Stimulated activated CD8-positive, alpha-beta memory T cell treated with anti-CD3 and anti-CD28 coated beads, Interleukin-12 subunit alpha, Interleukin-12 subunit beta, amount 100 ng/mL, for 1 hour (primary cell): Measurements from ENCODE around the gene ZNF217.
"Not testable (repeated sequence)": the region's sequence is repeated elsewhere in the genome, so short reads cannot be mapped to it uniquely, and the experiment has no call there.

Experiments used
- DNase-seq: peaks from one replicate; pipeline ENCODE4 v3.0.0-alpha.2; 2020; ENCODE audit warnings: low read depth

ZNF217 gene

GRCh38 chr20:53622247-53623133 is 28.9 kb upstream of the ZNF217 start:
- no peak for DNase-seq

GRCh38 chr20:53621482-53622246 is 28.0 kb upstream of the ZNF217 start:
- DNase-seq: no peak

DNA sequence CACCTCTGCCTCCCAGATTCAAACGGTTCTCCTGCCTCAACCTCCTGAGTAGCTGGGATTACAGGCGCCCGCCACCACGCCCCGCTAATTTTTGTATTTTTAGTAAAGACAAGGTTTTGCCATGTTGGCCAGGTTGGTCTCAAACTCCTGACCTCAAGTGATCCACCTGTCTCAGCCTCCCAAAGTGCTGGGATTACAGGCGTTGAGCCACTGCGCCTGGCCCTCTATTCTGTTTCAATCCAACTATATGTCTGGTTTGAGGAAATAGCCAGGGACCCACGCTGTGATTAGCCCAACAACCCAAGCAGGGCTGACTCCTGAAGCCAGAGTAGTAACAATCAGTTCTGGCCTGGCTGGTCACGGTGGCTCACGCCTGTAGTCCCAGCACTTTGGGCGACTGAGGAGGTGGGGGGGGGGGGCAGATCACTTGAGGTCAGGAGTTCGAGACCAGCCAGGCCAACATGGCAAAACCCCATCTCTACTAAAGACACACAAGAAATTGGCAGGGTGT is 24.9 kb upstream of the ZNF217 start:
- DNase-seq: not testable (repeated sequence)

DNA sequence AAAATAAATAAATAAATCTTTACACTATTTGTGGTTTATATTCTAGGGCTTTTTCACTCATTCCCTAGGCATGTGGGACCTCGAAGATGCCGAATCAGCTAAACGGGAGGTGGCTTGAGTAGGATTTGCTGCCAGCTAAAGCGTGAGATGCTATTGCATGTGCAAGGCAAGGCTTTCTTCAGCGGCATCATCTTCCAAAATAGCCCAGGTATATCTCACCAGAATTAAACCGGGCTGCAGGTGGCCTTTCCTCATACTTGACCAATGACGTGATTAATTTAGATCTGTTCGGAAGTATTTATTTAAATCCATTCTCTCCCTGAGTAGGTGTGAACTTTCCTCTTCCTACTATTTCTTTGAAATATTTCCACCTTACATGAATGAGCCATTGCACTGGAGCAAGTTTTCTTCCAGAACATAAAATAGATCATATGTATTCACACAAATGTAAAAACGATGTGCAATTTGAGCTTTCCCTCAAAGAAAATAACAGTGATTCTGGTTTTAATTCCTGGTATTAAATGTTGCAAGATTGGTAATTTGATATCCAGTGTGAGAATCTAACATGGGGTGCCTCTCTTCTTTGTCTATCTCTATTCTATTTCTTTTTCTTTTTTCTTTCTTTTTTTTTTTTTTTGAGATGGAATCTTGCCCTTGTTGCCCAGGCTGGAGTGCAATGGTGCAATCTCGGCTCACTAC is 24.3 kb upstream of the ZNF217 start:
- no peak for DNase-seq

DNA sequence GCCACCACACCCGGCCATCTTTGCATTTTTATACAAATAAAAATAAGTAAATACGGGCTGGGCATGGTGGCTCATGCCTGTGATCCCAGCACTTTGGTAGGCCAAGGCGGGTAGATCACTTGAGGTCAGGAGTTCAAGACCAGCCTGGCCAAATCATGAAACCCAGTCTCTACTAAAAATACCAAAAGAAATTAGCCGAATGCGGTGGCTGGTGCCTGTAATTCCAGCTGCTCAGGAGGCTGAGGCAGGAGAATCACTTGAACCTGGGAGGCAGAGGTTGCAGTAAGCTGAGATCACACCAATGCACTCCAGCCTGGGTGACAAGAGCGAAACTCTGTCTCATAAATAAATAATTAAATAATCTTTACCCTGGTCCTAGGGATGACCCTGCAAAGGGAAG is 22.9 kb upstream of the ZNF217 start:
- DNase-seq: not testable (repeated sequence)

DNA sequence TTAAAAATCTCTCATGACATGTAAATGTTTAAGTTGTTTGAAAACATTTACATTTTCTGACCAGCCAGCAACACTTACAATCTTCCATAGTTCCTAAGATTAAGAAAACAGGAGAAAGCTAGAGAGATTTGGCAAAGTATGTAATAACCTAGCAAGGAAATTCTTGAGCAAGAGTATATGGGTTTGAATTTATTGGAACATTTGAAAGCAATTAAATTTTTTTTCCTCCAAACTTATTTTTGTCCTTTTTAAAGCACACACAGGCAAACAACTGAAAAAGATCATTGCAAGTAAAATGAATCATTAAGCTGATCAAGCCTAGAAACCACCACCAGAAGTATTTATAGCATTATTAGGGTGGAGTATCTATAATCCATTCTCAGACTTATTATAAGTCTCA is 20.1 kb upstream of the ZNF217 start:
- DNase-seq: no peak

- DNase-seq: not testable (repeated sequence)
Observed at GRCh38 chr20:53612289-53612688, 18.6 kb upstream of the ZNF217 start.

DNA sequence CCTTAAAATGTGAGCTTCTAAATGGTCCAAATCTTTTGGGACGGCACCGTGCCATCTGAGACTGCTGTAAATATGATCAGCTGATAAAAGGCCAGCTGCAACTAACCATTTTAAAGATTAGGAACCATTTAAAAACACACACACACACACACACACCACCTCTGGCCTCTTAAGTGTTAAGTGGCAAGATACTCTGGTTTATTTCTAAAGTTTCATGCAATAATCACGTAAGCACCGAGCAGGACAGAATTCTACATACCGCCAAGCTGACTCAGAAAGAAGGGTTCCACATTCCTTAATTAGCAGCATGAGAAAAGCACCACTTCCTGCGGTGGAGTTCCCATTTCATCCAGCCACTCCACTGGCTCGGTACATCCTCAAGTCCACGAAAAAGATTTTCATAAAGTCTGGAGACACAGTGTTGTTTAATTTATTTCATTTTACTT is 17.8 kb upstream of the ZNF217 start:
- no peak for DNase-seq

GRCh38 chr20:53609491-53610445 is 16.1 kb upstream of the ZNF217 start:
- peak; percentile 56 for DNase-seq

DNA sequence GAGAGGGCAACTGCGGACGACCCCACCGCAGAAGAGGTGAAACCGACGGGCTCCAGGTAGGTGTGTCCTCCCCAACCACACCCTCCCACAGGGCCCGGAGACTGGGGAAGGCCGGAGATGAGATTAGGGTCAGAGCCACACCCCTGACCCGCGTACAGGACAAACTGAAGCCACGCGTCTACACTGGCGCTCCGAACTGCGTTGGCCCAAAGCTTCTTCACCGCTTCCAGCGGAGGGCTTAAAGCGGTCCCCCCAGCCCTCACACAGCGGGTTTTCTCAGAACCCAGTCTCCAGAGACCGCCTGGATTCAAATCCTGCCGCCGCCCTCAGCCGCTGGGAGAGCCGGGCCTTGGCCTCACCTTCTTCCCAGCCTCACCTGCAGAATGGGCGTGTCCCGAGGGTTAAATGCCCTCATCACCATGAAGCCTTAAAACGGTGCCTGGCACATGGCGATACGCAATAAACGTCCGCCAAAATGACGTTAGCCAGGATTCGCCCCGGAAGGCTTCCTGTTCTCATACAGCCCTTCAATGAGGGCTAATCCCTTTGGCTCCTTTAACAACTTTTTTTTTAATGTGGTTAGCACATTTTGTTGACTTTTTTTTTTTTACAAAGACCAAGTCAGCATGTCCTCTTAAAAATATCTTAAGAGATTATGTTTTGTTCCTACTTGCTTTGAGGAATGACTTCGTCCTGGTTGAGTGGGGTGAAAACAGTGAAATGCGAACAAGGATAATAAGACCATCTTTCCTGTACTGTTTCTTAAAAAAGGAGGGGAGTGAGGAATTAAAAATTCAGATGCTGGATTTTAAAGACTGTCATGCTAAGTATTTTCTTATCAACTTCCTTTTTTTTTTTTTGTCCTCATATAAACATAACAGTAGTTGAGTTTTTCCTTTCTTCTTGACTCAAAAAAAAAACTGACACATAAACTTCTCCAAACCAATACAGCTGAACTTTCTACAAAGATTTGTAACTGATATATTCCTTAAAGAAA is 15.1 kb upstream of the ZNF217 start:
- DNase-seq: no peak

GRCh38 chr20:53608071-53608455 is 14.4 kb upstream of the ZNF217 start:
- DNase-seq: no peak

GRCh38 chr20:53606364-53606985 is 12.8 kb upstream of the ZNF217 start:
- no peak for DNase-seq

DNA sequence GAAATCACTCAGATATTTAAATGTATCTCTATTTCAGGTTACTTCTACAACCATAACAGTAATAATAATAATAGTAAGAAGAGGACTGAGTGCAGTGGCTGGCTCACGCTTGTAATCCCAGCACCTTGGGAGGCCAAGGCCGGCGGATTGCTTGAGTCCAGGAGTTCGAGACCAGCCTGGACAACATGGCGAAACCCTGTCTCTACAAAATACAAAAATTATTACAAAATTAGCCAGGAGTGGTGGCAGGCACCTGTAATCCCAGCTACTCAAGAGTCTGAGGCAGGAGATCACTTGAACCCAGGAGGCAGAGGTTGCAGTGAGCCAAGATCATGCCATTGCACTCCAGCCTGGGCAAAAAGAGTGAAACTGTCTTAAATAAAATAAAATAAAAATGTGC is 11.8 kb upstream of the ZNF217 start:
- not testable (repeated sequence) for DNase-seq

DNA sequence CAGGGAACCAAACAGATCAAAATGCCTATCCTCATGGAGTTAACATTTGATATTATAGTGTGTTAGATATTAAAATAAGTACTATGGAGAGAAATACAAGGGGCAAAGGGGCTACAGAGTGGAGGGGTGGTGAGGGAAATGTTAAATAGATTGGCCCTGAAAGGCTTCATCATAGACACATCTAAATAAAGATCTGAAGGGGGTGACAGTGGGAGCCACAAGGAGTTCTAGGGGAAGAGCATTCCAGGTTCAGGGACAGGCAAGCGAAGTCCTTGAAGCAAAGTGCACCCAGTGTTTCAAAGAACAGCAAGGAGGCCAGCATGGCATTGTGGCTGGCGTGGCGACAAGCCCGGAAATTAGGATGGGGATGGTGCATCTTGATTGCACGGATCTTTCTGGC is 11.2 kb upstream of the ZNF217 start:
- not testable (repeated sequence) for DNase-seq

- no peak for DNase-seq
Observed at GRCh38 chr20:53602661-53603060, 9.0 kb upstream of the ZNF217 start.

DNA sequence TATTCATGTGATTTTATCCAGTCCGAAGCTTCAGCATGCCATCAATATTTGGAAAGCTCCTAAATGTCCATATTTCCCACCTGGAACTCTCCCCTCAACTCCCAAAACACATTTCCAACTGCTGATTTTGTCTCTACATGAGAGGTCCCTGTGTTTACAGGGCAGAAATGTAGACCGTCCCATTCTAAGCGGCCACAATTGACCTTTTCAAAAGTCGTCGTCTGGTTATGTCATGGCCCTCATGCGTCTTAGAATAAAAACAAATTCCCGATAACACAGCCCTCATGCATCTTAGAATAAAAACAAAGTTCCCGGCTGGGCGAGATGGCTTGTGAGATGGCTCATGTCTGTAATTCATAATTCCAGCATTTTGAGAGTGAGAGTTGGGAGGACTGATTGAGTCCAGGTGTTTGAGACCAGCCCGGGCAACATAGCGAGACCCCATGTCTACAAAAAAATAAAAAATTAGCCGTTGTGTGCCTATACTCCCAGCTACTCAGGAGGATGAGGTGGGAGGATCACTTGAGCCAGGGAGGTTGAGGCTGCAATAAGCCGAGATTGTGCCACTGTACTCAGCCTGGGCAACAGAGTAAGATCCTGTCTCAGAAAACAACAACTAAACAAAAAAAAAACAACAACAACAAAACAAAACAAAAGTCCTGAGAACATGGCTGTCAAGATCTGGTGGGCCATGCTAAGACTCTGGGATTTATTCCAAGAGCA is 6.4 kb upstream of the ZNF217 start:
- DNase-seq: no peak

DNA sequence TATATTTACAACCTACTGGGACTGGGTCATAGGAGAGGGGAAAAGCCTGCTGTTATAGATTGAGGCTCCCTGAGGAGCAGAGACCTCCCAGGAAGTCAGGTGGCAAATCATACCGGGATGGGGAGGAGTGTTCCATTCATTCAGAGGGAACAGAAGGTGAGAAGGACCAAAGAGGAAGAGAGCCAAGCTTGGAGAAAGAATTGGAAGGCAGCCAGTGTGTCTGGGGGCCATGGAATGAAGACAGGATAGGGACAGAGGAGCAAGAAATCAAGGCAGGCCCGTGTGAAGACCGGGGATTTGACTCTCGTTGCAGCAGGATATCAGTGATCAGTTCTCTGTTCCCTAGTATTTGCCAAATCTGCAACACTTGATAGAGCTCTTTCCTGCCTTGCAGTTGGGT is 5.7 kb upstream of the ZNF217 start:
- no peak for DNase-seq

DNA sequence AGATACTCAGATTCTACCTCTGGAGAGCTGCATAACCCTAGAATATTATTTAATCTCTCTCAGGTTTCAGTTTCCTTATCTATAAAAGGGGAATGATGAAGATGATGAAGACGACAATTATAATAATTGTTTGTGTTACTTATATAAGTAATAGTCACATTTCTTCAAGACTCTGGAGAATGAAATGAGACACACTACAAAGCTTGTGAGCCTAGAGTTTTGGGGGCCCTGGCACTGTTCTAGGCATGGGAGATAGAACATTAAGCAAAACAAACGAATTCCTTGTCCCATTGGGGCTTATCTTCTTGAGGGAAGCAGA is 5.4 kb upstream of the ZNF217 start:
- no peak for DNase-seq
